Psoas muscle (tissue), 8 donors: Measurements from ENCODE around the gene PHACTR2. TPM values are rescaled to one million over a fixed set of nuclear protein-coding genes. Genes with fewer than 3 reads are reported as not detected.

ENCODE experiments used
- ATAC-seq, 4 donors: fragments of 200-7000 bp; cut with Tn5 transposase; one replicate each; pipeline ENCODE4 v1.9.1; 2020; ENCODE audit warnings: moderate library complexity in 3 of 4, mild to moderate bottlenecking in 2 of 4
- DNase-seq, 2 donors: peaks; one replicate each; pipeline ENCODE4 v3.0.0-alpha.2; 2020
- H3K27ac ChIP-seq: fragments of 200-600 bp; one replicate; pipeline ENCODE4 v1.8.0; 2022
- H3K27me3 ChIP-seq, 3 donors: fragments of 200-600 bp in 1 of 3; one replicate each; pipeline versions ENCODE4 v1.6.1 to v1.8.0; 2013 to 2022; ENCODE audit warnings: low read length in 2 of 3, mild to moderate bottlenecking in 2 of 3, moderate library complexity in 1 of 3; ENCODE audit not compliant: insufficient read depth in 3 of 3
- H3K36me3 ChIP-seq, 2 donors: fragments of 200-600 bp in 1 of 2; one replicate each; pipeline versions ENCODE4 v1.6.1 to v1.8.0; 2013 to 2022; ENCODE audit warnings: low read depth in 1 of 2, mild to moderate bottlenecking in 1 of 2, moderate library complexity in 1 of 2; ENCODE audit not compliant: insufficient read depth in 1 of 2
- H3K4me1 ChIP-seq: fragments of 200-600 bp; one replicate; pipeline ENCODE4 v1.8.0; 2022
- H3K4me3 ChIP-seq: fragments of 200-600 bp; one replicate; pipeline ENCODE4 v1.8.0; 2022; ENCODE audit warnings: mild to moderate bottlenecking
- H3K9me3 ChIP-seq: fragments of 200-600 bp; one replicate; pipeline ENCODE4 v1.8.0; 2022
- CTCF ChIP-seq: fragments of 200-600 bp; IDR thresholded peaks from one replicate; pipeline ENCODE4 v1.8.0; 2022; ENCODE audit warnings: antibody characterized with exemption
- WGBS, 3 donors: extraction: QIAGEN DNeasy Blood & Tissue Kit; methylation state at CpG; one replicate each; pipeline versions ENCODE4 v1.1.6 to v1.1.7; 2013; 5-methylcytosine and 5-hydroxymethylcytosine counted together
- intact Hi-C, 2 donors: fragments of 100-400 bp; cut with DNase I; formaldehyde crosslinking; loops; one replicate each; pipeline versions ENCODE4 v1.11.0 to v1.14.2; 2022
- polyA plus RNA-seq, 3 donors: library from polyadenylated mRNA; stranded (reverse); fragments of 200-250 nt; gene quantifications; one replicate each; pipeline ENCODE4 v1.2.3, GENCODE V29; 2013
- total RNA-seq, 4 donors: library from RNA; stranded (reverse); fragmentation: NEBNext Ultra II Directional in 2 of 4; extraction: Animal tissue kit (Norgen Biotek cat#: 25700) in 2 of 4; gene quantifications; one replicate each; pipeline versions ENCODE4 v1.2.1 to v1.2.4, GENCODE V29; 2021 to 2023
- donor health status: healthy with polysubstance abuse.
- donor health status: DM: no; HTN: no; CAD: no; lungs with moderate emphysema.
- donor health status: Bipolar disorder and iron deficiency.
- donor health status: healthy.
- donor health status: DM: yes; HTN: yes; CAD: no.
- donor health status: DM: no; HTN: no; CAD: no.
- donor health status: DM: no; HTN: no; CAD: no.
- donor health status: DM: yes; HTN: yes; CAD: no.

PHACTR2 gene
- total and polyA plus RNA-seq, 7 donors: 3.4 to 48.8 (median 30.0) TPM

- Histone ChIP-seq H3K4me1 (no peaks in the 10 kb centered on the region), H3K36me3 (peaks cover 0 to 18% of the 10 kb centered on the region in 2 donors), H3K27ac (no peak overlapping the region), H3K27me3 (no peaks in the 10 kb centered on the region), H3K9me3 (no peaks in the 10 kb centered on the region), H3K4me3 (no peak overlapping the region)
- DNase-seq: no peak
- WGBS, 3 donors: 94 to 95% (median 95%) methylated on average over 6 of the region's 6 CpGs
- no peak for TF ChIP-seq CTCF
- no peak for ATAC-seq
- intact Hi-C loops: no loop called here
Measured at GRCh38 chr6:143807103-143807772, 129.5 kb downstream of the PHACTR2 start.

GRCh38 chr6:143810745-143811144 lies 133.0 kb downstream of the PHACTR2 start:
- Histone ChIP-seq H3K27ac (no peak overlapping the region), H3K4me3 (no peak overlapping the region), H3K36me3 (peaks cover 0 to 16% of the 10 kb centered on the region in 2 donors), H3K9me3 (no peaks in the 10 kb centered on the region), H3K27me3 (no peaks in the 10 kb centered on the region), H3K4me1 (no peaks in the 10 kb centered on the region)
- intact Hi-C loops: no loop called here
- ATAC-seq (no peak), DNase-seq (no peak)
- no peak for TF ChIP-seq CTCF
- 97 to 99% (median 97%) methylated on average over 2 of the region's 2 CpGs for WGBS, 3 donors

GRCh38 chr6:143811501-143812157 lies 133.9 kb downstream of the PHACTR2 start:
- Histone ChIP-seq H3K4me1 (no peaks in the 10 kb centered on the region), H3K9me3 (no peaks in the 10 kb centered on the region), H3K27ac (no peak overlapping the region), H3K36me3 (peaks cover 0 to 16% of the 10 kb centered on the region in 2 donors), H3K4me3 (no peak overlapping the region), H3K27me3 (no peaks in the 10 kb centered on the region)
- intact Hi-C loops: no loop called here
- no peak for ATAC-seq
- TF ChIP-seq CTCF: no peak
- 81 to 87% (median 83%) methylated on average over 2 of the region's 2 CpGs for WGBS, 3 donors
- DNase-seq: no peak

- DNase-seq (no peak), ATAC-seq (no peak)
- Histone ChIP-seq H3K36me3 (peaks cover 0 to 9% of the 10 kb centered on the region in 2 donors), H3K27me3 (no peaks in the 10 kb centered on the region), H3K27ac (no peak overlapping the region), H3K4me1 (no peaks in the 10 kb centered on the region), H3K9me3 (no peaks in the 10 kb centered on the region), H3K4me3 (no peak overlapping the region)
- TF ChIP-seq CTCF: no peak
- intact Hi-C loops: no loop called here
Measured at GRCh38 chr6:143817621-143818020, 139.9 kb downstream of the PHACTR2 start.
